Uterus (tissue), 2 donors: ENCODE results near the gene ASPRV1.

Source experiments
- CTCF ChIP-seq, 4 experiments: fragments of 200-600 bp in 2 of 4; fragments of 450-650 bp in 2 of 4; sonication (generic) in 2 of 4; IDR thresholded peaks; one replicate each; pipeline ENCODE4 v1.5.1; 2016 to 2019; ENCODE audit warnings: antibody characterized with exemption in 4 of 4, mild to moderate bottlenecking in 2 of 4, moderate library complexity in 1 of 4
- POLR2A ChIP-seq, 2 donors: fragments of 450-650 bp; IDR thresholded peaks; one replicate each; pipeline ENCODE4 v1.6.1; 2016; ENCODE audit warnings: antibody characterized with exemption in 2 of 2, mild to moderate bottlenecking in 1 of 2, moderate library complexity in 1 of 2

GRCh38 chr2:69943843-69944525 is 17.4 kb downstream of the ASPRV1 start:
- TF ChIP-seq POLR2A (IDR thresholded peaks at IDR 0.05) (no peak), CTCF (IDR thresholded peaks at IDR 0.05) (no peak)
